NCI-H2107 treated with DMSO at 0.1 percent for 48 hours (cell line): ENCODE data around the gene HEMK1.

Experiments used
- DNase-seq: peaks from one replicate; lab custom pipeline; 2025; ENCODE audit not compliant: unreplicated experiment; lab: John Stamatoyannopoulos, UW

Gene HEMK1

GRCh38 chr3:50542177-50543034 is 26.9 kb upstream of the HEMK1 start:
- DNase-seq: peak; percentile 16

- no peak for DNase-seq
These were observed 23.5 kb upstream of the HEMK1 start for GRCh38 chr3:50545781-50546180.

- DNase-seq: no peak
These were observed 20.1 kb upstream of the HEMK1 start for GRCh38 chr3:50549226-50549625.

GRCh38 chr3:50550079-50550736 is 19.1 kb upstream of the HEMK1 start:
- peak; percentile 4 for DNase-seq

- DNase-seq: no peak
These were observed 18.2 kb upstream of the HEMK1 start for GRCh38 chr3:50551054-50551659.

- DNase-seq: no peak
These were observed 17.5 kb upstream of the HEMK1 start for GRCh38 chr3:50551681-50552435.

GRCh38 chr3:50552598-50552997 is 16.7 kb upstream of the HEMK1 start:
- no peak for DNase-seq

GRCh38 chr3:50554553-50554952 is 14.8 kb upstream of the HEMK1 start:
- DNase-seq: no peak

GRCh38 chr3:50557106-50557505 is 12.2 kb upstream of the HEMK1 start:
- no peak for DNase-seq

GRCh38 chr3:50557915-50558314 is 11.4 kb upstream of the HEMK1 start:
- DNase-seq: peak; percentile 6

- no peak for DNase-seq
These were observed 9.6 kb upstream of the HEMK1 start for GRCh38 chr3:50559702-50560101.

- DNase-seq: no peak
These were observed 6.5 kb upstream of the HEMK1 start for GRCh38 chr3:50562861-50563260.

- DNase-seq: no peak
These were observed 5.5 kb upstream of the HEMK1 start for GRCh38 chr3:50563867-50564266.

- DNase-seq: no peak
These were observed 5.0 kb upstream of the HEMK1 start for GRCh38 chr3:50564321-50564720.

- DNase-seq: no peak
These were observed 2.3 kb upstream of the HEMK1 start for GRCh38 chr3:50567011-50567385.

GRCh38 chr3:50567386-50568167 is 1.7 kb upstream of the HEMK1 start, which contains the start of gene C3orf18:
TSS of gene C3orf18 (minus strand) at chr3:50567747. CDS start at chr3:50565699, 2,048 bp downstream.
- peak; percentile 13 for DNase-seq

- no peak for DNase-seq
These were observed 1.4 kb downstream of the HEMK1 start for GRCh38 chr3:50570508-50571279.

GRCh38 chr3:50571486-50571885 is 2.2 kb downstream of the HEMK1 start:
- DNase-seq: no peak

- peak; percentile 3 for DNase-seq
These were observed 2.8 kb downstream of the HEMK1 start for GRCh38 chr3:50572158-50572557.
